SK-N-MC (cell line): ENCODE results near the gene FARSB.

Experiments used
- DNase-seq: peaks from one replicate; pipeline ENCODE4 v3.0.0-alpha.2; 2011; ENCODE audit warnings: low read depth, low spot score
- H3K27ac ChIP-seq: fragments of 200-600 bp; sonication (generic); 2 replicates; pipeline ENCODE4 v1.5.1; 2016; ENCODE audit warnings: mixed run types
- H3K36me3 ChIP-seq: fragments of 200-600 bp; sonication (generic); 2 replicates; pipeline ENCODE4 v1.6.1; 2017; ENCODE audit warnings: antibody characterized with exemption, low read length, mixed read lengths; ENCODE audit not compliant: insufficient read depth
- H3K4me3 ChIP-seq: fragments of 200-600 bp; sonication (generic); 2 replicates; pipeline ENCODE4 v1.5.1; 2016
- H3K9ac ChIP-seq: fragments of 200-600 bp; sonication (generic); 2 replicates; pipeline ENCODE4 v1.8.0; 2017; ENCODE audit warnings: mixed run types, mixed read lengths; ENCODE audit not compliant: insufficient read length
- H3K9me3 ChIP-seq: fragments of 200-600 bp; sonication (generic); 2 replicates; pipeline ENCODE4 v1.6.1; 2017; ENCODE audit warnings: low read depth, mild to moderate bottlenecking, antibody characterized with exemption, low read length, moderate library complexity, mixed read lengths
- EZH2 ChIP-seq: fragments of 200-600 bp; sonication (generic); IDR thresholded peaks from one replicate; pipeline ENCODE4 v1.6.1; 2017; ENCODE audit warnings: antibody characterized with exemption
- FOXP2 ChIP-seq: optimal IDR thresholded peaks from 2 replicates; pipeline ENCODE3; 2011; ENCODE audit warnings: mild to moderate bottlenecking, moderate library complexity; ENCODE audit not compliant: insufficient read depth; ENCODE audit errors: extremely low read length, control extremely low read depth
- POLR2AphosphoS5 ChIP-seq: IDR thresholded peaks from 2 replicates; pipeline ENCODE4 v1.6.1; 2012; ENCODE audit warnings: mild to moderate bottlenecking, low read depth, low read length, borderline replicate concordance

Gene FARSB

DNA sequence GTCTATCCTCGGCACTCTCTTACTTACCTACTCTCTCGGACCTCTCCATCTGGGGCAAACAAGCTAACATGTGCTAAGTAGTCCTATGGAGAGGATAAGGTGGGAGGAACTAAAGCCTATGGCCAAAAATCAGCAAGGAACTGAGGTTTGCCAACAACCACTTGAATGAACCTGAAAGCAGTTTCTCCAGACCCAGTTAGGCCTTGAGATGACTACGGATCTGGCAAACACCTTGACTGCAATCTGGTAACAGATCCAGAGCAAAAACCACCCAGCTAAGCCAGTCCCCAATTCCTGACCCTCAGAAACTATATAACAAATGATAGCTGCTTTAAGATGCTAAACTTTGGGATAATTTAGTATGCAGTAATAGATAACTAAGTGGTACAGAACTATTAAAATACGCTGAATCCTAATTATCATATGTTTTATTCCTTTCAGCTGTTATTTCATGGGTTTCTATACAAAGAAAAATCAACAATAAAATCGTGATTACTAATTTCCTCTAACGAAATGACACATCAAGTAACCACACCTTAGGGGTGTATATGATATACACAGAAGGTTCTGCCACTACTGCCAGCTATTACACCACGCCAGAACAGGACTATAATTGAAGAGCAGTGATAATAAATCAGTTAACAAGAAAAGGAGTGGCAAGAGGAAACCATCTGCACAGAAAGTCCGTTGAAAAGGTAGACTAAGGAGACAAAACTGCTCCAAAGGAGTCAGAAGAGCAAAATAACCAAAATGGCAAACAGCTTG, 3.2 kb downstream of the FARSB start:
- Histone ChIP-seq H3K36me3 (peaks cover 34% of the 10 kb centered on the region), H3K4me3 (peak overlapping the region; percentile 32), H3K9me3 (no peaks in the 10 kb centered on the region), H3K9ac (peak overlapping the region; percentile 15), H3K27ac (peak overlapping the region; percentile 76)
- DNase-seq = no peak
- TF ChIP-seq FOXP2 (no peak), EZH2 (no peak), POLR2AphosphoS5 (no peak)

DNA sequence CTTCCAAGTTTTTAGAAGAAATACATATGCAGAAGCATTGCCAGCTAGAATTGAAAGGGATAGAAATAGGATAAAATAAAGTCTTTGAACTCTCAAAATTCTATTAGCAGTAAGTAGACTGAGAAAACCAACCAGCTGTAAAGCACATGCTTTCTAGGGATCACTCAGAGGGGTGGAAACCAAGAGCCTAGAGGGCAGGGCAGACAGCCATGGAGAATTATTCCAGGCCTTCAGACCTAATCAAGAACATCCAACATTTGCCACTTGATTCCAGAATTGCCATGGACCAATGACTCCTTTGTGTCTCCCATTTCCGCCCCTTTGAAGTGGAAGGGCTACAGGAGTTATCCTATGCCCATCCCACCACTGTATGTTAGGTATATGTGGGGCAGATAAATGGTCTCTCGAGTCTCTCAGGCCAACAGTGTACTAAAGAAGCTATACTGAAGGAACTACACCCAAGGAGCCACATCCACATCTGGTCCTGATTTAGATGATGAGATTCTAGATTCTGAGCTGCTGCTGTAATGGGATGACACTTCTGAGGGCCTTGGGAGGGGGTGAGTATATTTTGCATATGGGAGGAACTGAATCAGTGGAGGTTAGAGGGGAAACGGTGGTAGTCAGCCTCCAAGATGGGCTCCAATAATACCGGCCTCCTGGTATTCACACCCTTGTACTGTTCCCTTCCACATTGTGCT, 4.0 kb downstream of the FARSB start:
- Histone ChIP-seq H3K9ac (no peak overlapping the region), H3K9me3 (no peaks in the 10 kb centered on the region), H3K36me3 (peaks cover 42% of the 10 kb centered on the region), H3K4me3 (peak overlapping the region; percentile 32), H3K27ac (peak overlapping the region; percentile 76)
- peak; percentile 43 for TF ChIP-seq POLR2AphosphoS5
- TF ChIP-seq FOXP2 = no peak
- peak; percentile 77 for DNase-seq

DNA sequence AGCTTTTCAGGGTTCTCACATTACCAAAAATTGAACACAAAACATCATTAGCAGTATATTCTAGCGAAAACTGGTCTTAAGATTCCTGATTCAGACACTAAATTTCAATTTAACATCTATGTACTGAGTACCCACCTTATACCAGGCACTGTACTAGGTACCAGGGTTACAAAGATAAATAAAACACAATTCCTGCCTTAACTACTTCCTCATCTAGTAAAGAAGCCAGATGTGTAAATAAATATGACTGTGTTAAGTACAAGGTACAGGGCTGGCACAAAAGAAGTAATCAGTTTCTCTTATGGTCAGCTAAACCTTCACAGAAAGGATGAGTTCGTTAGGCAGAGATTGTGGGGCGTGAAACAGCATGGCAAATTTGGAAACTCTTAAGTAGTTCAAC, 6.1 kb downstream of the FARSB start:
- Histone ChIP-seq H3K27ac (no peak overlapping the region), H3K9me3 (no peaks in the 10 kb centered on the region), H3K9ac (no peak overlapping the region), H3K36me3 (peaks cover 62% of the 10 kb centered on the region), H3K4me3 (no peak overlapping the region)
- DNase-seq = no peak
- TF ChIP-seq POLR2AphosphoS5 = no peak
- no peak for TF ChIP-seq FOXP2
- TF ChIP-seq EZH2 = no peak

DNA sequence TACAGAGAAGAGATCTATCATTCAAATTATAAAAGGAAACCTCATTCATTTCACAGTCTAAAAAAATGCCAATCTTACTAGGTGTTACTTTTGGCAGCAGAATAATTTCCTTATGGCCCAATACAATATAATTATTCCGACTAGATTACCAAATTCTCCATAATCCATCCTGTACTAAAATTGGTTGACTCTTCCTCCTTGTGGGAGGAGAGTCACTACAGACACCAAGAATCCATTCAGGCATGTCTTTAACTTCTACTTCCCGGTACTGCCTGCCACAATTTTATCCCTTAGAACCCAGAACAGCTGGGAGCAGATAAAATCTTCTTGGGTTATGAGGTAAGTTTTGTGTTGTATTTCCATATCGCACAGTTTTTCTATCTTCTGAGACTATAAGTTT, 9.9 kb downstream of the FARSB start:
- DNase-seq = no peak
- H3K36me3 ChIP-seq = peaks cover 92% of the 10 kb centered on the region
- H3K27ac ChIP-seq = peak overlapping the region; percentile 46; the same call in 1 of the 2 replicates
- no peak overlapping the region for H3K4me3 ChIP-seq
- no peak overlapping the region for H3K9ac ChIP-seq
- no peak for TF ChIP-seq FOXP2
- TF ChIP-seq EZH2 = no peak
- no peak for TF ChIP-seq POLR2AphosphoS5
- H3K9me3 ChIP-seq = no peaks in the 10 kb centered on the region

DNA sequence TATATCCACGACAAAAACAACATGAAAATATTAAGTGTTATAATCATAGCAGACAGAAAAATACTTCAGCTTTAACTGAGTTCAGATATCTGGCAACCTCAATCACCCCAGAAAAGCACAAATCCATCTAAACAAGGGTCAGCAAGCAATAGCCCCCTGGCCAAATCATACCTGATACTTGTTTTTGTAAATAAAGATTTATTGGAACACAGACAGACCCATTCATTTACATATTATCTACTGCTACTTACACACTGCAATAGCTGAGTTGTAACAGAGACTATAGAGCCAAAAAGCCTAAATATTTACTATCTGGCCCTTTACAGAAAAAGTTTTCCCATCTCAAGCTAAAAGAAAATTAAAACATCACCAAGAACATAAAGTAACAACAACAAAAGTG, 12.8 kb downstream of the FARSB start:
- Histone ChIP-seq H3K4me3 (no peak overlapping the region), H3K36me3 (peaks cover 95% of the 10 kb centered on the region), H3K9me3 (no peaks in the 10 kb centered on the region), H3K27ac (no peak overlapping the region), H3K9ac (no peak overlapping the region)
- no peak for DNase-seq
- TF ChIP-seq EZH2 = no peak
- no peak for TF ChIP-seq POLR2AphosphoS5
- TF ChIP-seq FOXP2 = no peak

DNA sequence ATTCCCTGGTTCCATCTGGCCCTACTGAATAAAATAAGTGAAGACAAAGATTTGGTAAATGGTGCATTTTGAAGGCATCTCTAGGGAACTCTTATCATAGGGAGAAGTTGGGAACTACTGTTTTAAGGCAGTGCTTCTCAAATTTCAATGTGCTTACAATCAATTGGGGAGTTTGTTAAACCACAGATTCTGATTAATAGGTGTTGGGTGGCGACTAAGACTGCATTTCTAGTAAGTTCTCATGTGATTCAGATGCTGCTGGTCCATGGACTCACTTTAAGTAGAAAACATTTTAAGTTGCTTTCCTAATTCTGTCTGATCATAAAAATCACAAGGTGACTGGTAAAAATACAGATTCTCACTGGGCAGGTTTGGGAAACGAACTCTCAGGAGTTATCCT, 14.6 kb downstream of the FARSB start:
- Histone ChIP-seq H3K27ac (no peak overlapping the region), H3K36me3 (peaks cover 95% of the 10 kb centered on the region), H3K4me3 (no peak overlapping the region), H3K9me3 (no peaks in the 10 kb centered on the region), H3K9ac (no peak overlapping the region)
- TF ChIP-seq FOXP2 (no peak), EZH2 (no peak), POLR2AphosphoS5 (no peak)
- no peak for DNase-seq

DNA sequence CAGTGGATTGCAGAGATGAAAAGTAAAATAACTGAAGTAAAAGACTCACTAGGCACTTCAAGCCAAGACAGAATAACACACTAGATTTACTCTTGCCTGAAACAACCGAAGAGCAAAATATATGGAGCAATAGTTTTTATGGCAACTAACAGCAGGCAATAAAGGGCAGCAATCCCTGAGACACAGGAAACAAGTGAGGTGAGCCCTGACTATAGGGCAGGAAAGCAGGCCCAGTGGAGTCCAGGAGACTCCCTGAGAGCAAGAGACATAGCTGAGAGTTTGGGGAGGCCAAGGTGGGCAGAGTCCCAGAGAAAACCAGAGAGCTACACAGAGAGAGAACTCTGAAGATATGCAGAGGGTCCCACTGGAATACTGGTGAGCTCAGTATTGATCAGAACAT, 18.8 kb downstream of the FARSB start:
- peaks cover 93% of the 10 kb centered on the region for H3K36me3 ChIP-seq
- H3K27ac ChIP-seq = no peak overlapping the region
- H3K9ac ChIP-seq = no peak overlapping the region
- DNase-seq = no peak
- no peak overlapping the region for H3K4me3 ChIP-seq
- TF ChIP-seq EZH2 (no peak), FOXP2 (no peak), POLR2AphosphoS5 (no peak)
- no peaks in the 10 kb centered on the region for H3K9me3 ChIP-seq

DNA sequence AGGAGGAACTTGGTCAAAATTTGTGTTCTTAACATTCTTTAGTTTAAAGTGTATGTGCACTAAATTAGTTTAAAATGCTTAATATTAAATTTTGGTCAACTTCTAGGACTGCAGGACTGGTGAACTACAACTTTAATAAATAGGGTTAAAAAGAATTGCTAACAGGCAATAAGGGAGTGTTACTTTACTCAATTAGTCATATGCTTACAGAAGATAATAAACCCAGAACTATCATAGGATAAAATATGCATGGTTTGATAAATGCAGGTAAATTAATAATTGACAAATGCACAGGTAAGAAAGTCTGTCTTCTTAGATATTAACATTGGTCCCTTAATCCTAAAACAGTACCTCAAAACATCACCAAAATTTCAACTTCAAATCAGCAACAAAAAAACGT, 20.6 kb downstream of the FARSB start:
- H3K27ac ChIP-seq = no peak overlapping the region
- H3K4me3 ChIP-seq = no peak overlapping the region
- H3K9me3 ChIP-seq = no peaks in the 10 kb centered on the region
- no peak for DNase-seq
- H3K9ac ChIP-seq = no peak overlapping the region
- TF ChIP-seq FOXP2 (no peak), POLR2AphosphoS5 (no peak), EZH2 (no peak)
- peaks cover 95% of the 10 kb centered on the region for H3K36me3 ChIP-seq
